B cell (primary cell): ENCODE results near the gene CEP131. TPM values are rescaled to one million over a fixed set of nuclear protein-coding genes. Genes with fewer than 3 reads are reported as not detected.

Experiments
- ATAC-seq: fragments of 200-7000 bp; cut with Tn5 transposase; one replicate; pipeline ENCODE4 v1.10.0; 2021; ENCODE audit warnings: low read depth, mild to moderate bottlenecking, moderate number of reproducible peaks, moderate library complexity
- CTCF ChIA-PET: fragments of 350-600 bp; sonication (Branson Sonifier 250); formaldehyde crosslinking; loops from one replicate; lab custom pipeline; 2021; ENCODE audit warnings: antibody characterized with exemption, inconsistent platforms; lab: Charles Lee
- POLR2A ChIA-PET: fragments of 350-600 bp; sonication (Branson Sonifier 250); formaldehyde crosslinking; loops from one replicate; lab custom pipeline; 2021; ENCODE audit warnings: antibody characterized with exemption; lab: Charles Lee
- DNase-seq: peaks from one replicate; pipeline ENCODE4 v3.0.0; 2013
- H2AFZ ChIP-seq: 2 replicates; pipeline ENCODE4 v1.6.1; 2012; ENCODE audit warnings: mild to moderate bottlenecking, low read depth, low read length; ENCODE audit not compliant: insufficient read depth, poor library complexity, severe bottlenecking
- H3K27ac ChIP-seq, 2 donors: 1 replicate in 1 of 2; 2 replicates in 1 of 2; pipeline ENCODE4 v1.5.1; 2012 to 2013; ENCODE audit warnings: low read length in 2 of 2, mild to moderate bottlenecking in 2 of 2, moderate library complexity in 1 of 2
- H3K27me3 ChIP-seq, 4 experiments: fragments of 200-600 bp in 1 of 4; sonication (generic) in 1 of 4; replicated peaks in 1 of 4; 1 replicate in 2 of 4; 2 replicates in 2 of 4; pipeline versions ENCODE4 v1.6.1 to v1.7.0; 2013 to 2016; ENCODE audit warnings: low read length in 3 of 4, mild to moderate bottlenecking in 2 of 4, mixed read lengths in 1 of 4, moderate library complexity in 1 of 4; ENCODE audit not compliant: insufficient read depth in 4 of 4, control insufficient read depth in 3 of 4; ENCODE audit errors: control extremely low read depth in 1 of 4
- H3K36me3 ChIP-seq, 2 experiments: replicated peaks in 1 of 2; 1 replicate in 1 of 2; 2 replicates in 1 of 2; pipeline versions ENCODE4 v1.6.1 to v1.7.1; 2013; ENCODE audit warnings: low read length in 1 of 2; ENCODE audit not compliant: insufficient read depth in 2 of 2, control insufficient read depth in 1 of 2; ENCODE audit errors: control extremely low read depth in 1 of 2, extremely low read depth in 1 of 2
- H3K4me1 ChIP-seq, 2 donors: fragments of 200-600 bp in 1 of 2; sonication (generic) in 1 of 2; 1 replicate in 1 of 2; 2 replicates in 1 of 2; pipeline versions ENCODE4 v1.5.1 to v1.6.1; 2013 to 2017; ENCODE audit warnings: low read length in 2 of 2; ENCODE audit not compliant: control insufficient read depth in 2 of 2, insufficient read depth in 2 of 2
- H3K4me2 ChIP-seq: replicated peaks from 2 replicates; pipeline ENCODE3; 2012; ENCODE audit warnings: mild to moderate bottlenecking, low read depth, low read length; ENCODE audit not compliant: poor library complexity, severe bottlenecking
- H3K4me3 ChIP-seq, 5 experiments: fragments of 200-600 bp in 1 of 5; sonication (generic) in 1 of 5; 1 replicate in 3 of 5; 2 replicates in 2 of 5; pipeline versions ENCODE4 v1.5.1 to v1.7.0; 2011 to 2016; ENCODE audit warnings: low read length in 4 of 5, mild to moderate bottlenecking in 4 of 5, low read depth in 2 of 5, control low read depth in 1 of 5, moderate library complexity in 1 of 5; ENCODE audit not compliant: insufficient read depth in 1 of 5; ENCODE audit errors: control extremely low read depth in 1 of 5, extremely low read depth in 1 of 5
- H3K79me2 ChIP-seq: fragments of 200-600 bp; sonication (generic); one replicate; pipeline ENCODE4 v1.6.0; 2016; ENCODE audit warnings: low read length; ENCODE audit not compliant: control insufficient read depth, insufficient read depth
- H3K9ac ChIP-seq: fragments of 200-600 bp; sonication (generic); 2 replicates; pipeline ENCODE4 v1.6.1; 2017; ENCODE audit warnings: mild to moderate bottlenecking, low read length, moderate library complexity
- H3K9me3 ChIP-seq, 3 donors: one replicate each; pipeline versions ENCODE4 v1.6.1 to v1.7.1; 2013; ENCODE audit warnings: low read length in 2 of 3; ENCODE audit not compliant: control insufficient read depth in 2 of 3, insufficient read depth in 1 of 3; ENCODE audit errors: control extremely low read depth in 1 of 3
- H4K20me1 ChIP-seq: 2 replicates; pipeline ENCODE4 v1.6.0; 2012; ENCODE audit warnings: mild to moderate bottlenecking, low read length; ENCODE audit not compliant: insufficient read depth, control insufficient read depth, poor library complexity, severe bottlenecking
- H3K27ac Mint-ChIP-seq: one replicate; pipeline ENCODE4 v1.8.0; 2021; ENCODE audit warnings: mixed read lengths
- H3K27me3 Mint-ChIP-seq: one replicate; pipeline ENCODE4 v1.8.0; 2021; ENCODE audit warnings: mixed read lengths
- H3K4me1 Mint-ChIP-seq: one replicate; pipeline ENCODE4 v1.8.0; 2021; ENCODE audit warnings: mixed read lengths
- H3K4me3 Mint-ChIP-seq: one replicate; pipeline ENCODE4 v1.8.0; 2021; ENCODE audit warnings: mixed read lengths
- H3K9me3 Mint-ChIP-seq: one replicate; pipeline ENCODE4 v1.8.0; 2022; ENCODE audit warnings: mixed read lengths; ENCODE audit not compliant: insufficient read depth
- EZH2 ChIP-seq: IDR thresholded peaks from 2 replicates; pipeline ENCODE4 v1.6.1; 2012; ENCODE audit warnings: borderline replicate concordance, low read depth, mild to moderate bottlenecking, moderate library complexity, low read length; ENCODE audit not compliant: insufficient read depth, poor library complexity, severe bottlenecking
- WGBS: methylation state at CpG from one replicate; pipeline ENCODE4 v1.1.5; 2013; ENCODE audit warnings: missing lambda C conversion rate; ENCODE audit not compliant: insufficient coverage; 5-methylcytosine and 5-hydroxymethylcytosine counted together
- intact Hi-C: fragments of 100-400 bp; cut with micrococcal nuclease; formaldehyde crosslinking; loops from one replicate; pipeline ENCODE4 v1.10.0; 2022
- polyA plus RNA-seq: library from polyadenylated mRNA; depleted of rRNA; stranded (reverse); fragments of >200 nt; gene quantifications from 2 replicates; pipeline ENCODE4 v1.2.3, GENCODE V29; 2012
- total RNA-seq, 2 donors: library from RNA; stranded (reverse); fragments of 120-200 nt in 1 of 2; gene quantifications; 1 replicate in 1 of 2; 2 replicates in 1 of 2; pipeline versions ENCODE4 v1.2.3 to v1.2.4, GENCODE V29; 2013 to 2022
- TF ChIP-seq, protein P1 (sequence below): fragments of 200-600 bp; IDR thresholded peaks from one replicate; pipeline ENCODE4 v1.8.0; 2022; ENCODE audit warnings: antibody characterized with exemption, mild to moderate bottlenecking

CEP131 gene
- total and polyA plus RNA-seq, 2 donors (not counting 1 experiment from before 2014, with no cell fraction given), result 18.8 to 25.5 TPM

DNA sequence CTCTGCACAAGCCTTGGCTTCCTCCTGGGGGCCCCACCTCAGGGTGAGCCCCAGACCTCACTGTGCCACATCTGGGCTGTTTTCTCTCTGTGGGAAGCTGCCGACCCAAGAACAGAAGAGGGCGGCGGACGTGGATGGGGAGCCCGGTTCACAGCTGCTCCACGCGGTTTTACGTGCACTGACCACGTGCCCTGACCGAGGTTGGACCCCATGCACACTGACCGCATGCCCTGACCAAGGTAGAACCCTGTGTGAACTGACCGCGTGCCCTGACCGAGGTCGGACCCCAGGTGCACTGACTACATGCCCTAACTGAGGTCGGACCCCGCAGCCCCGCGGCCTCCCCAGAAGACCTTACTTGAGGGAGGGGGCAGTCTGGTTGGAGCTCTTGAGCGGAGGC, 19.6 kb downstream of the CEP131 start:
- H3K27me3 Mint-ChIP-seq, result no peaks in the 10 kb centered on the region

DNA sequence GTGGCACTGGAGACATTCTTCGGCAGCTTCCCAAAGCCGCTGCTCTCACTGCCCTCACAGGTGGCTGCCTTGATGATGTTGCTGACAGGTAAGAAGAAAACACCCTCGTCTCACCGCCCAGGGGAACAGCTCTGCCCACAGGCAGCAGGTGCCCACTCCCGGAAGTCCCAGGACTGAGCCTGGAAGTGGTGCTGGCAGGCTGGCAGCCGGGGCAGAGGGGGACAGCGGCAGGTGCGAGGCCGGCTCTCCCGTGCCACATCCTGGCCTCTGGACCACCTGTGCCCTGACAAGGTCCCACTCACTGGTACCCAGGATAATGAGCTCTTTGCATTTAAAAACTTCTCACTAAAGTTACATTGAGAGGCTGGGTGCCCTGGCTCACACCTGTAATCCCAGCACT, 20.4 kb downstream of the CEP131 start:
- Histone ChIP-seq H3K27me3 (no peaks in the 10 kb centered on the region), H3K79me2 (no peaks in the 10 kb centered on the region), H3K36me3 (peaks cover 0 to 10% of the 10 kb centered on the region in 2 experiments), H3K4me3 (no peak overlapping the region), H3K9me3 (no peaks in the 10 kb centered on the region), H4K20me1 (no peaks in the 10 kb centered on the region), H3K4me2 (no peak overlapping the region), H3K4me1 (no peaks in the 10 kb centered on the region), H3K9ac (no peak overlapping the region), H2AFZ (no peak overlapping the region), H3K27ac (no peak overlapping the region)
- no peak for ATAC-seq
- H3K9me3 Mint-ChIP-seq, result no peaks in the 10 kb centered on the region
- intact Hi-C loops, result no loop called here
- ChIA-PET POLR2A (no interaction called here), CTCF (no interaction called here)
- no peaks in the 10 kb centered on the region for H3K4me1 Mint-ChIP-seq
- no peak for DNase-seq
- no peak overlapping the region for H3K27ac Mint-ChIP-seq
- no peaks in the 10 kb centered on the region for H3K27me3 Mint-ChIP-seq
- TF ChIP-seq, protein P1, sequence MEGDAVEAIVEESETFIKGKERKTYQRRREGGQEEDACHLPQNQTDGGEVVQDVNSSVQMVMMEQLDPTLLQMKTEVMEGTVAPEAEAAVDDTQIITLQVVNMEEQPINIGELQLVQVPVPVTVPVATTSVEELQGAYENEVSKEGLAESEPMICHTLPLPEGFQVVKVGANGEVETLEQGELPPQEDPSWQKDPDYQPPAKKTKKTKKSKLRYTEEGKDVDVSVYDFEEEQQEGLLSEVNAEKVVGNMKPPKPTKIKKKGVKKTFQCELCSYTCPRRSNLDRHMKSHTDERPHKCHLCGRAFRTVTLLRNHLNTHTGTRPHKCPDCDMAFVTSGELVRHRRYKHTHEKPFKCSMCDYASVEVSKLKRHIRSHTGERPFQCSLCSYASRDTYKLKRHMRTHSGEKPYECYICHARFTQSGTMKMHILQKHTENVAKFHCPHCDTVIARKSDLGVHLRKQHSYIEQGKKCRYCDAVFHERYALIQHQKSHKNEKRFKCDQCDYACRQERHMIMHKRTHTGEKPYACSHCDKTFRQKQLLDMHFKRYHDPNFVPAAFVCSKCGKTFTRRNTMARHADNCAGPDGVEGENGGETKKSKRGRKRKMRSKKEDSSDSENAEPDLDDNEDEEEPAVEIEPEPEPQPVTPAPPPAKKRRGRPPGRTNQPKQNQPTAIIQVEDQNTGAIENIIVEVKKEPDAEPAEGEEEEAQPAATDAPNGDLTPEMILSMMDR, result no peak
- no peak for TF ChIP-seq EZH2
- H3K4me3 Mint-ChIP-seq, result no peak overlapping the region
- WGBS, result 98% methylated on average over 10 of the region's 10 CpGs

More for the DNA sequence above, 19.6 kb downstream of the CEP131 start:
- ChIA-PET CTCF (no interaction called here), POLR2A (no interaction called here)
- Mint-ChIP-seq H3K4me3 (no peak overlapping the region), H3K27ac (no peak overlapping the region), H3K9me3 (no peaks in the 10 kb centered on the region), H3K4me1 (peaks cover 4% of the 10 kb centered on the region)
- Histone ChIP-seq H3K4me1 (peaks cover 3% of the 10 kb centered on the region in 2 donors), H4K20me1 (no peaks in the 10 kb centered on the region), H3K36me3 (peaks cover 0 to 10% of the 10 kb centered on the region in 2 experiments), H3K4me3 (no peak overlapping the region), H3K27ac (no peak overlapping the region), H3K79me2 (peaks cover 5% of the 10 kb centered on the region), H2AFZ (no peak overlapping the region), H3K9ac (no peak overlapping the region), H3K27me3 (no peaks in the 10 kb centered on the region), H3K4me2 (no peak overlapping the region), H3K9me3 (no peaks in the 10 kb centered on the region)
- DNase-seq, result no peak
- intact Hi-C loops, result no loop called here
- whole genome bisulfite sequencing, result 98% methylated on average over 20 of the region's 20 CpGs
- TF ChIP-seq EZH2, result no peak
- TF ChIP-seq, protein P1, result no peak
- no peak for ATAC-seq
